Stomach (tissue), 19 donors: ENCODE data around the gene ZSWIM3. TPM values are rescaled to one million over a fixed set of nuclear protein-coding genes. Genes with fewer than 3 reads are reported as not detected.

Source experiments
- DNase-seq, 2 donors: peaks; one replicate each; pipeline versions ENCODE4 v3.0.0 to v3.0.0-alpha.2; 2013 to 2019
- H3K27ac ChIP-seq, 5 donors: fragments of 200-600 bp in 4 of 5; sonication (generic) in 4 of 5; one replicate each; pipeline ENCODE4 v1.5.1; 2013 to 2019; ENCODE audit warnings: mild to moderate bottlenecking in 1 of 5, moderate library complexity in 1 of 5
- H3K27me3 ChIP-seq, 3 donors: fragments of 200-600 bp; sonication (generic); one replicate each; pipeline ENCODE4 v1.5.1; 2017 to 2019; ENCODE audit warnings: mixed run types in 1 of 3
- H3K36me3 ChIP-seq, 4 donors: fragments of 200-600 bp; sonication (generic); 1 replicate in 3 of 4; 2 replicates in 1 of 4; pipeline ENCODE4 v1.5.1; 2016 to 2019
- H3K4me1 ChIP-seq, 4 donors: fragments of 200-600 bp; sonication (generic); one replicate each; pipeline ENCODE4 v1.5.1; 2016 to 2019
- H3K4me3 ChIP-seq, 4 donors: fragments of 200-600 bp; sonication (generic) in 3 of 4; one replicate each; pipeline ENCODE4 v1.5.1; 2016 to 2019; ENCODE audit warnings: mild to moderate bottlenecking in 1 of 4
- H3K9me3 ChIP-seq, 4 donors: fragments of 200-600 bp; sonication (generic); one replicate each; pipeline ENCODE4 v1.5.1; 2016 to 2019
- CTCF ChIP-seq, 7 experiments: fragments of 450-650 bp in 4 of 7; fragments of 200-600 bp in 3 of 7; sonication (generic) in 3 of 7; IDR thresholded peaks; one replicate each; pipeline ENCODE4 v1.5.1; 2016 to 2019; ENCODE audit warnings: antibody characterized with exemption in 7 of 7, control low read depth in 2 of 7, mild to moderate bottlenecking in 1 of 7
- EP300 ChIP-seq: sonication (generic); formaldehyde crosslinking; IDR thresholded peaks from one replicate; pipeline ENCODE4 v1.6.1; 2017; ENCODE audit warnings: antibody characterized with exemption
- POLR2A ChIP-seq, 4 donors: fragments of 450-650 bp; IDR thresholded peaks; one replicate each; pipeline ENCODE4 v1.6.1; 2016; ENCODE audit warnings: antibody characterized with exemption in 4 of 4, control low read depth in 2 of 4, mild to moderate bottlenecking in 1 of 4, moderate library complexity in 1 of 4
- POLR2AphosphoS5 ChIP-seq, 3 donors: sonication (generic); formaldehyde crosslinking; IDR thresholded peaks; one replicate each; pipeline ENCODE4 v1.6.1; 2016; ENCODE audit warnings: antibody characterized with exemption in 3 of 3
- WGBS, 5 donors: extraction: QIAGEN DNeasy Blood & Tissue Kit in 3 of 5; methylation state at CpG; one replicate each; pipeline versions ENCODE4 v1.1.5 to v1.1.7; 2013 to 2018; 5-methylcytosine and 5-hydroxymethylcytosine counted together
- intact Hi-C: fragments of 100-400 bp; cut with DNase I; formaldehyde crosslinking; loops from one replicate; pipeline ENCODE4 v1.15.1; 2023; ENCODE audit warnings: low total_unique reads
- long read RNA-seq, 10 donors: transcript quantifications; one replicate each; lab custom pipeline, GENCODE V29; 2026
- polyA plus RNA-seq, 3 donors: library from polyadenylated mRNA; stranded (reverse); fragments of 200-250 nt; gene quantifications; one replicate each; pipeline ENCODE4 v1.2.3, GENCODE V29; 2013
- total RNA-seq, 5 donors: library from RNA; depleted of rRNA; stranded (reverse); fragments of >200 nt; gene quantifications; one replicate each; pipeline versions ENCODE4 v1.1.0 to v1.2.3, GENCODE V29; 2014 to 2016
- donor health status: healthy with polysubstance abuse.
- donor health status: Bipolar disorder and iron deficiency.
- donor health status: healthy.

ZSWIM3 gene
- total RNA-seq (1 to 10 TPM in 2 of 5 donors, under 1 TPM in 2, not detected in 1; 0.87 to 2.3 (median 1.6) TPM), polyA plus RNA-seq (1 to 10 TPM; 1.4 to 2.1 (median 1.8) TPM)
- long read RNA-seq, donor 1, partial matches to known transcripts: 0 of 1 reads
- long read RNA-seq, donor 1, other reads (novel, unspliced or antisense): 0 of 1 reads
- long read RNA-seq, donor 2, partial matches to known transcripts: 0 of 2 reads
- long read RNA-seq, donor 2, other reads (novel, unspliced or antisense): 0 of 2 reads
- long read RNA-seq, donor 3, partial matches to known transcripts: 0 of 2 reads
- long read RNA-seq, donor 3, other reads (novel, unspliced or antisense): 0 of 2 reads
- long read RNA-seq, donor 4: 0 reads
- long read RNA-seq, donor 5, partial matches to known transcripts: 0 of 1 reads
- long read RNA-seq, donor 5, other reads (novel, unspliced or antisense): 0 of 1 reads
- long read RNA-seq, donor 6: 0 reads
- long read RNA-seq, donor 7, partial matches to known transcripts: 0 of 4 reads
- long read RNA-seq, donor 7, other reads (novel, unspliced or antisense): 0 of 4 reads
- long read RNA-seq, donor 8, partial matches to known transcripts: 0 of 2 reads
- long read RNA-seq, donor 8, other reads (novel, unspliced or antisense): 0 of 2 reads
- long read RNA-seq, donor 9: 0 reads
- long read RNA-seq, donor 10, partial matches to known transcripts: 0 of 1 reads
- long read RNA-seq, donor 10, other reads (novel, unspliced or antisense): 0 of 1 reads

- Histone ChIP-seq H3K4me3 (peak within 1 kb of the TSS; percentile 75 to 97 (median 89)), H3K27ac (peak within 1 kb of the TSS; percentile 81 to 93 (median 84)), H3K36me3 (peaks cover 3 to 27% (median 18%) of the 10 kb centered on the region in 4 donors), H3K4me1 (peaks cover 30 to 74% (median 59%) of the 10 kb centered on the region in 4 donors), H3K9me3 (no peaks in the 10 kb centered on the region), H3K27me3 (no peaks in the 10 kb centered on the region)
- 0 to 2% (median 0%) methylated on average over 16 to 36 of the region's 36 CpGs for WGBS, 5 donors
- TF ChIP-seq CTCF (IDR thresholded peaks at IDR 0.05) (no peak), POLR2AphosphoS5 (IDR thresholded peaks at IDR 0.05) (peak; percentile 50 to 89 (median 79)), POLR2A (IDR thresholded peaks at IDR 0.05) (no peak), EP300 (no peak)
- intact Hi-C loops: no loop called here
- peak; percentile 96 to 100 for DNase-seq
Measured at GRCh38 chr20:45857114-45857881, at the start of gene ZSWIM3, which contains the start of gene ACOT8. Gene ZSWIM3, plus strand, starts transcription at chr20:45857614. Its CDS starts 212 bp downstream, at chr20:45857826. Gene ACOT8, minus strand, starts transcription at chr20:45857392. Its CDS starts 77 bp downstream, at chr20:45857315.

GRCh38 chr20:45810191-45810970, 47.0 kb upstream of the ZSWIM3 start:
- H3K36me3 ChIP-seq: peaks cover 53 to 63% (median 62%) of the 10 kb centered on the region in 4 donors
- H3K27ac ChIP-seq: no peak overlapping the region
- no peaks in the 10 kb centered on the region for H3K27me3 ChIP-seq
- intact Hi-C loops: loop anchor here (10.0 kb wide), 1 partner anchor 154 kb away; no protein-coding TSS in a partner anchor
- no peak for DNase-seq
- no peaks in the 10 kb centered on the region for H3K9me3 ChIP-seq
- no peak overlapping the region for H3K4me3 ChIP-seq
- TF ChIP-seq EP300: no peak
- no peak for TF ChIP-seq POLR2AphosphoS5 (IDR thresholded peaks at IDR 0.05)
- no peak for TF ChIP-seq CTCF (IDR thresholded peaks at IDR 0.05)
- no peak for TF ChIP-seq POLR2A (IDR thresholded peaks at IDR 0.05)
- H3K4me1 ChIP-seq: peaks cover 6 to 28% (median 13%) of the 10 kb centered on the region in 4 donors
- WGBS, 5 donors: 91 to 96% (median 95%) methylated on average over 8 of the region's 8 CpGs

- peaks cover 6 to 30% (median 15%) of the 10 kb centered on the region in 4 donors for H3K4me1 ChIP-seq
- peak; percentile 98 to 100 for DNase-seq
- 1% methylated on average over 38 to 65 of the region's 65 CpGs for WGBS, 5 donors
- TF ChIP-seq EP300 (no peak), POLR2AphosphoS5 (IDR thresholded peaks at IDR 0.05) (peak; percentile 6 to 84 (median 31))
- no peaks in the 10 kb centered on the region for H3K9me3 ChIP-seq
- H3K27me3 ChIP-seq: no peaks in the 10 kb centered on the region
- H3K36me3 ChIP-seq: peaks cover 37 to 43% (median 42%) of the 10 kb centered on the region in 4 donors
- peak within 1 kb of the TSS; percentile 39 to 73 (median 56) for H3K27ac ChIP-seq
- peak within 1 kb of the TSS; percentile 53 to 82 (median 66) for H3K4me3 ChIP-seq
- intact Hi-C loops: loop anchor here (10.0 kb wide), 1 partner anchor 152 kb away; no protein-coding TSS in a partner anchor
Measured at GRCh38 chr20:45812157-45813005, 45.0 kb upstream of the ZSWIM3 start, which contains the start of gene UBE2C. Gene UBE2C, plus strand, starts transcription at chr20:45812644. Its CDS starts 52 bp downstream, at chr20:45812696.
